ENCODE measurements around the gene MPZL2.

MPZL2 gene

DNA sequence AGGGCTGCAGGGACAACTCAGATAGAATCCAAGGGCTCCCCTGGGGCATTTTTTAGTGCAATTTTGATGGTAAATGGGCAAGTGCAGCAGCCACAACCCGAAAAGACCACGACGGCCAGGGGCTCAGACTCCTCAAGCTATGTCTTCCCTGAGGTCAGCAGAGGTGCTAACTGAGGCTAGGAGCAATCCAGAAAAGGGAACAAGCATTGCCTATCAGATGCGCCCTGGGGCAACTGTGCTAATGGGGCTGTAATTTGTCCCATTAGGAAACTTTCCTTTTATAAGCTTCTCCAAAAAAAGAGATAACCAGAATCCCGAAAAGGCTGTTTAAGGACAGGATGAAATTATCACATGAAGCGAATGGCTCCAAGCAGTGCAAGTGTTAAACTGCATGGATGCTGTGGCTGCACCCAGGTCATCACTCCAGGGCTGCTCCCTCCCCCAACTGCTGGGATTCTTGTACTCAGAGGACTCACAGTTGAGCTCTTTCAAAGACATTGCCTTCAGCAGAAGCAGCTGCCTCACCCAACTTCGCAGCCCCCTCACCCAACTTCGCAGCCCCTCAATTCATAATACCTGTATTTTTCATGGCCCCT, 37.6 kb upstream of the MPZL2 start:
- Histone ChIP-seq H3K36me3 (ENCODE audit: control insufficient read depth, insufficient read depth, low read length, severe bottlenecking) (no peaks in the 10 kb centered on the region), H3K27me3 (replicated peaks; ENCODE audit: control insufficient read depth, insufficient read depth, low read length) (peaks cover 32% of the 10 kb centered on the region), H3K9me3 (ENCODE audit: control insufficient read depth, low read length) (no peaks in the 10 kb centered on the region), H3K4me1 (ENCODE audit: control insufficient read depth, insufficient read depth, low read length) (no peaks in the 10 kb centered on the region), H3K9ac (ENCODE audit: low read length) (no peak overlapping the region), H3K4me3 (ENCODE audit: low read length) (no peak overlapping the region)
- no peak for DNase-seq (ENCODE audit: low read depth)

DNA sequence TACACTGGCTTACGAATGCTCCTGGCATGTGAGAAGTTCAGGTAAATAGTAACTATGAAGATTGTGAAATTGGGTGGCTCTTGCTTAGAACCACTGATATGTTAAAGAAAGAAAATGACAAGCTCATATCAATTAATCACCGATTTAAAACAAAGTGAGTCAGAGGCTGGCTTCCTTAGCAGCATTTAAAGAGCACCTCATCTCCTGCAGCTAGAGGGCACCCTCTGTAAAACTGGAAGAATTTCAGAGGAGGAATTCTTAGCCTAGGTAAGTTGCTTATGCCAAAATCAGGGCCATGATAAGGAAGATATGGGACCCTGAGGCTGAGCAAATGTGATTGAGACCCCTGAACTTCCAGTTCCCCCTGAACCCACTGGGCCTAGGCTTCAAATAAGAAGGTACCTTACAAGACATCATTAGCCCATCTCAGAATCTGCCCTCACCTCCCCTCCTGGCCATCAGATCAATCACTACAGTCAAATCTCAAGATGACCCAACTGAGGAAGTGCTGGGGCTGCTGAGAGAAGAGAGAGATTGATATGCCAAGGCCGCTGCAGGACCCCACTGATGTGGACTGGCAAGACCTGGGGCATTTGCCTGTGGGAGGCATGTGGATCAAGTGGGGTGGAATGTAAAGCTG, 31.8 kb upstream of the MPZL2 start:
- Histone ChIP-seq H3K9me3 (ENCODE audit: control insufficient read depth, low read length) (no peaks in the 10 kb centered on the region), H3K4me3 (ENCODE audit: low read length) (no peak overlapping the region), H3K4me1 (ENCODE audit: control insufficient read depth, insufficient read depth, low read length) (no peaks in the 10 kb centered on the region), H3K27me3 (replicated peaks; ENCODE audit: control insufficient read depth, insufficient read depth, low read length) (peaks cover 15% of the 10 kb centered on the region), H3K9ac (ENCODE audit: low read length) (no peak overlapping the region), H3K36me3 (ENCODE audit: control insufficient read depth, insufficient read depth, low read length, severe bottlenecking) (no peaks in the 10 kb centered on the region)
- DNase-seq (ENCODE audit: low read depth) = peak; percentile 15

DNA sequence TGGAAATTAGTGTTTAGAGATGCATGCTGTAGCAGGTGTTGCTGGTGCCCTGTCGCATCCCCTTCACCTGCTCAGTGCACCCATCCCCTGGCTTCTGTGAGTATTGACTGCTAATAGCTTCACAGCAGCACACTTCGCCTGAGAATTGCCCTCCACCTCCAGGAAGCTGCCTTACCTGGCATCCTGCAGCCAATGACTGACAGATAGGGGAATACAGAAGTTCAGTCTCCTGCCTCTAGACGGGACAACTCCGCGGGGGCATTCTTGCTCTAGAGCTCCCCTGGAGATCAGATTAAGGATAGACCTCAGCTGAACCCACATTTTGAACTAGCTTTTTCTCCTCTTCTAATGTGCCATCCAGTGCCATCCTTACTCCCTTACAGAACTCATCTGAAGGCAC, 31.1 kb upstream of the MPZL2 start:
- no peak overlapping the region for H3K9ac ChIP-seq (ENCODE audit: low read length)
- DNase-seq (ENCODE audit: low read depth) = no peak
- no peaks in the 10 kb centered on the region for H3K4me1 ChIP-seq (ENCODE audit: control insufficient read depth, insufficient read depth, low read length)
- H3K27me3 ChIP-seq (replicated peaks; ENCODE audit: control insufficient read depth, insufficient read depth, low read length) = peaks cover 8% of the 10 kb centered on the region
- H3K36me3 ChIP-seq (ENCODE audit: control insufficient read depth, insufficient read depth, low read length, severe bottlenecking) = no peaks in the 10 kb centered on the region
- H3K9me3 ChIP-seq (ENCODE audit: control insufficient read depth, low read length) = no peaks in the 10 kb centered on the region
- H3K4me3 ChIP-seq (ENCODE audit: low read length) = no peak overlapping the region

DNA sequence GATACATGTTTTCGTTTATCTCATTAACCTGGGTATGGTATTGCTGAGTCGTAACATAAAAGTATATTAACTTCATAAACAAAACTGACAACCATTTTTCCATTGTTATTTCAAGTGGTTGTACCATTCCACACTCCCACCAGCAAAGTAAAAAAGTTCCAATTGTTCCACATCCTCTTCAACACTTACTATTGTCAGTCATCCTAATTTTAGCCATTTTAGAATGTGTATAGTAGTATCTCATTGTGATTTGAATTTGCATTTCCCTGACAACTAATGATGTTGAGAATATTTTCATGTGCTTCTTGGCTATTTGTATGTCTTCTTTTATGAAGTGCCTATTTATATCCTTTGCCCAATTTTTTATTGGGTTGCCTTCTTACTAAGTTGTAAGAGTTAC, 30.0 kb upstream of the MPZL2 start:
- no peak overlapping the region for H3K9ac ChIP-seq (ENCODE audit: low read length)
- H3K4me1 ChIP-seq (ENCODE audit: control insufficient read depth, insufficient read depth, low read length) = no peaks in the 10 kb centered on the region
- H3K9me3 ChIP-seq (ENCODE audit: control insufficient read depth, low read length) = no peaks in the 10 kb centered on the region
- H3K4me3 ChIP-seq (ENCODE audit: low read length) = no peak overlapping the region
- no peaks in the 10 kb centered on the region for H3K36me3 ChIP-seq (ENCODE audit: control insufficient read depth, insufficient read depth, low read length, severe bottlenecking)
- peaks cover 6% of the 10 kb centered on the region for H3K27me3 ChIP-seq (replicated peaks; ENCODE audit: control insufficient read depth, insufficient read depth, low read length)
- no peak for DNase-seq (ENCODE audit: low read depth)

DNA sequence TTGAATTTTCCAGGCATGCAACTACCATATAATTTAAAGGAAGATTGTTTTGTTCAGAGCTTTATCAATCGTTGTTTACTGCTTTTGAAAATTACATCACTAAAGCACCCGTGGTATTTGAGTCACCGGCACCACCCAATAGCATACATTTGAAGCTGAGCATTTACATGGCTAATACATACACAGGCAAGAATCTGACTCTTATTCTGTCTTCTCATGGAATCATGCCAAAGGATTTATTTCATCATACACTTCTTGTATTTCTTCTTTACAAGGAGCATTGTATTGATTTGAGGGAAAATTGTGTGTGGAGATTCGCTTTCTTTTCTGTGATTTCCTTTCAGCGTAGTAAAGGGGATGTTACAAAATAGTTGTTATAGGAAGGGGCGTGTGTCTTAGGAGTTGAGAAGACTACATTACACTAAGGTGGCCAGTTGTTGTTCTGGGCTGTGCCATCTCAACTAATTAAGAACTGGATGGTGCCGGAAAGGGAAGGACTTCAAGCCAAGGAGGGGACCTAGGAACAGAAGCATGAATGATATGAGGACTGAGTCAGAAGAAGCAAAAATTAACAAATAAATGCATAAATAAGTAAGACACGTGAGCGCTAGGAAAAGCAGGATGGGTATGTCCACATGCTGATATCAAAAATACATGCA, 27.5 kb upstream of the MPZL2 start:
- H3K27me3 ChIP-seq (replicated peaks; ENCODE audit: control insufficient read depth, insufficient read depth, low read length) = peaks cover 6% of the 10 kb centered on the region
- H3K4me3 ChIP-seq (ENCODE audit: low read length) = no peak overlapping the region
- H3K36me3 ChIP-seq (ENCODE audit: control insufficient read depth, insufficient read depth, low read length, severe bottlenecking) = no peaks in the 10 kb centered on the region
- H3K9me3 ChIP-seq (ENCODE audit: control insufficient read depth, low read length) = no peaks in the 10 kb centered on the region
- peak; percentile 27 for DNase-seq (ENCODE audit: low read depth)
- no peak overlapping the region for H3K9ac ChIP-seq (ENCODE audit: low read length)
- no peaks in the 10 kb centered on the region for H3K4me1 ChIP-seq (ENCODE audit: control insufficient read depth, insufficient read depth, low read length)

DNA sequence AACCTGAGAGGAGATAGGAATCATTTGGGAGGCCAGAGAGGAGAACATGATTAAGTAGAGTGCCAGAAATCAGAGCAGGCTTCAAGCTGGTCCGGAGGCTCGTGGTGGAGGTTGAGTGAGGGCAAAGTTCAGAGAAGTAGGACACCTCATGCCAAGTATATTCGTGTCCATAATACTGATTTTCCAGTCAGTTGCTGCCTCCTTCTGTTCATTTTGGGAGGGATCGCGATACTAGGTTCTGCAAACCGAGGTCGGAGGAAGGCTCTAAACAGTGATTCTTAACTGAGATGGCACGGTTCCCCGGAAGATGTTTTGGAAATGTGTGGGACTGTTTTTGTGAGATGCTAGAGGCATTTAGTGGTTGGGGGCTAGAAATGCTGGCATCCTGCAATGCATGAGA, 26.8 kb upstream of the MPZL2 start:
- H3K9ac ChIP-seq (ENCODE audit: low read length) = no peak overlapping the region
- peak; percentile 4 for DNase-seq (ENCODE audit: low read depth)
- no peaks in the 10 kb centered on the region for H3K9me3 ChIP-seq (ENCODE audit: control insufficient read depth, low read length)
- H3K27me3 ChIP-seq (replicated peaks; ENCODE audit: control insufficient read depth, insufficient read depth, low read length) = peaks cover 6% of the 10 kb centered on the region
- no peaks in the 10 kb centered on the region for H3K4me1 ChIP-seq (ENCODE audit: control insufficient read depth, insufficient read depth, low read length)
- H3K36me3 ChIP-seq (ENCODE audit: control insufficient read depth, insufficient read depth, low read length, severe bottlenecking) = no peaks in the 10 kb centered on the region
- H3K4me3 ChIP-seq (ENCODE audit: low read length) = no peak overlapping the region

DNA sequence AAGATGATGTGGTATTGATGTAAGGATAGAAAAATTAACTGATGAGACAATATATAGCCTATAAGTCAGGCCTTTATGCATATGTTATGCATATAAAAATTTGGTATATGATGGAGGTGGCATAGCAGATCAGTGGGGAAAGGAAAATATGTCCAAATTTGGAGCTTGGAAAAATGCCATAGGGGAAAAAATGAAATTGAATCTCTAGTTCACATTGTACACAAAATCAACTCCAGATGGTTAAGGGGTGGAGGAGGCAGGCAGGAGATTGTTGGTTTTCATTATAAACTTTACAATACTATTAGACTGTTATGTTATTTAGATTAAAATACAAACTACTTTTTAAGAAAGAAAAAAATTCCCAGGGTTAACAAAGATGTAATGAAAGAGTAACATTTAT, 25.3 kb upstream of the MPZL2 start:
- H3K36me3 ChIP-seq (ENCODE audit: control insufficient read depth, insufficient read depth, low read length, severe bottlenecking) = no peaks in the 10 kb centered on the region
- no peaks in the 10 kb centered on the region for H3K9me3 ChIP-seq (ENCODE audit: control insufficient read depth, low read length)
- no peaks in the 10 kb centered on the region for H3K27me3 ChIP-seq (replicated peaks; ENCODE audit: control insufficient read depth, insufficient read depth, low read length)
- no peak overlapping the region for H3K4me3 ChIP-seq (ENCODE audit: low read length)
- H3K9ac ChIP-seq (ENCODE audit: low read length) = no peak overlapping the region
- peak; percentile 61 for DNase-seq (ENCODE audit: low read depth)
- H3K4me1 ChIP-seq (ENCODE audit: control insufficient read depth, insufficient read depth, low read length) = no peaks in the 10 kb centered on the region

DNA sequence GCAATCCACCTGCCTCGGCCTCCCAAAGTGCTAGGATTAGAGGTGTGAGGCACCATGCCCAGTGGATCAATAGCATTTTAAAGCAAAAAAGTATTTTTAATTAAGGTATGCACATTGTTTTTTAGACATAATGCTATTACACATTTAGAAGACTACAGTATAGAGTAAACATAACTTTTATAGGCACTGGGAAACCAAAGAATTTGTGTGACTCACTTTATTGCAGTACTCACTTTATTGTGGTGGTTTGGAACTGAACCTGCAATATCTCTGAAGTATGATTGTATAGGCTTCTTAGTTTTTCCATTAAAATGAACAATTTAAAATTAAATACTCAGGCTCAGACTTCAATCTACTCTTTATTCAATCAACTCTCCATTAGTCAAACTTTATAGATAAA, 22.9 kb upstream of the MPZL2 start:
- DNase-seq (ENCODE audit: low read depth) = no peak
- Histone ChIP-seq H3K36me3 (ENCODE audit: control insufficient read depth, insufficient read depth, low read length, severe bottlenecking) (no peaks in the 10 kb centered on the region), H3K27me3 (replicated peaks; ENCODE audit: control insufficient read depth, insufficient read depth, low read length) (peaks cover 13% of the 10 kb centered on the region), H3K9me3 (ENCODE audit: control insufficient read depth, low read length) (no peaks in the 10 kb centered on the region), H3K4me3 (ENCODE audit: low read length) (no peak overlapping the region), H3K4me1 (ENCODE audit: control insufficient read depth, insufficient read depth, low read length) (no peaks in the 10 kb centered on the region), H3K9ac (ENCODE audit: low read length) (no peak overlapping the region)

DNA sequence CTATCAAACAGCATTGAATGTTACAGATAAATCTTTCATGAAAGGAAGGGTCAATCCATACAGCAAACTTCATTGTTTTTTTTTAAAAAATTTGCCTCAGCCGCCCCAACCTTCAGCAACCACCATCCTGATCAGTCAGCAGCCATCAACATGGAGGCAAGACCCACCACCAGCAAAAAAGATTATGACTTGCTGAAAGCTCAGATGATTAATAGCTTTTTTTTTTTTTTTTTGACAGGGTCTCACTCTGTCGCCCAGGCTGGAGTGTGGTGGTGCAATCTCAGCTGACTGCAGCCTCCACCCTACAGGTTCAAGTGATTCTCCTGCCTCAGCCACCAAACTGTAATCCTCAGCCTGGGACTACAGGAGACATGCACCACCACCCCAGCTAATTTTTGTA, 22.4 kb upstream of the MPZL2 start:
- no peak for DNase-seq (ENCODE audit: low read depth)
- H3K4me3 ChIP-seq (ENCODE audit: low read length) = no peak overlapping the region

DNA sequence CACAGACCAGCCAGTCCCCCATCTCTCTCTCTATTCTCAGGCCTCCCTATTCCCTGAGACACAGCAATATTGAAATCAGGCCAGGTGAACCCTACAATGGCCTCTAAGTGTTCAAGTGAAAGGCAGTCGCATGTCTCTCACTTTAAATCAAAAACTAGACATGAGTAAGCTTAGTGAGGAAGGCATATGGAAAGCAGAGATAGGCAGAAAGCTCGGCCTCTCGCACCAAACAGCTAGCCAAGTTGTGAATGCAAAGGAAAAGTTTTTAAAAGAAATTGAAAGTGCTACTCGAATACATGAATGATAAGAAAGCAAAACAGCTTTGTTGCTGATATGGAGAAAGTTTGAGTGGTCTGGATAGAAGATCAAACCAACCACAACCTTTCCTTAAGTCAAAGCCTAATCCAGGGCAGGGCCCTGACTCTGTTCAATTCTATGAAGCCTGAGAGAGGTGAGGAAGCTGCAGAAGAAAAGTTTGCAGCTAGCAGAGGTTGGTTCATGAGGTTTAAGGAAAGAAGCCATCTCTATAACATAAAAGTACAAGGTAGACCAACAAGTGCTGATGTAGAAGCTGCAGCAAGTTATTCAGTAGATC, 19.8 kb upstream of the MPZL2 start:
- Histone ChIP-seq H3K36me3 (ENCODE audit: control insufficient read depth, insufficient read depth, low read length, severe bottlenecking) (no peaks in the 10 kb centered on the region), H3K4me3 (ENCODE audit: low read length) (no peak overlapping the region), H3K4me1 (ENCODE audit: control insufficient read depth, insufficient read depth, low read length) (no peaks in the 10 kb centered on the region), H3K9ac (ENCODE audit: low read length) (no peak overlapping the region), H3K27me3 (replicated peaks; ENCODE audit: control insufficient read depth, insufficient read depth, low read length) (peaks cover 13% of the 10 kb centered on the region), H3K9me3 (ENCODE audit: control insufficient read depth, low read length) (no peaks in the 10 kb centered on the region)
- no peak for DNase-seq (ENCODE audit: low read depth)

More for the DNA sequence above, 22.4 kb upstream of the MPZL2 start:
- Histone ChIP-seq H3K9me3 (ENCODE audit: control insufficient read depth, low read length) (no peaks in the 10 kb centered on the region), H3K27me3 (replicated peaks; ENCODE audit: control insufficient read depth, insufficient read depth, low read length) (peaks cover 13% of the 10 kb centered on the region), H3K9ac (ENCODE audit: low read length) (no peak overlapping the region), H3K4me1 (ENCODE audit: control insufficient read depth, insufficient read depth, low read length) (no peaks in the 10 kb centered on the region), H3K36me3 (ENCODE audit: control insufficient read depth, insufficient read depth, low read length, severe bottlenecking) (no peaks in the 10 kb centered on the region)

DNA sequence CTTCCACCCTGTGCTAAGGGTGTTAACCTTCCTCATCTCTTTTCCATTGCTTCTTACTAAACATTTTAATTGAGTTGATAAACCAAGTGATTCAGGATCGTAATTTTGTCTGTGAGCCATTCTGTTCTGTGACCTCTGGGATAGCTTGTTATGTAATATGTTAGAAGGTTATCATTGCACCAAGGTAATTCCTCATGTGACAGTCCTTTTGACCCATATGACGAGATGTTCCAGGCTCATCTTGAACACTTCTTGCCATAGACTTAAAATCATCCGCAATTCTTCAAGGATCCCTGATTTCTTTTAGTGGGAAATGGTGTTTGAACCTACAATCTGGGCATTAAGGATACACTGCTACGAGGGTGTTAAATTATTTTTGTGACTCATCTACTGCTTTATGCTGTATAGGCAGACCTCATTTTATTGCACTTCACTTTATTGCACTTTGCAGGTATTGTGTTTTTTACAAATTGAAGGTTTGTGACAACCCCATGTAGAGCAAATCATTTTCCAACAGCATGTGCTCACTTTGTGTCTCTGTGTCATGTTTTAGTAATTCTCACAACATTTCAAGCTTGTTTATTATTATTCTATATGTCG, 19.0 kb upstream of the MPZL2 start:
- Histone ChIP-seq H3K4me3 (ENCODE audit: low read length) (no peak overlapping the region), H3K27me3 (replicated peaks; ENCODE audit: control insufficient read depth, insufficient read depth, low read length) (peaks cover 13% of the 10 kb centered on the region), H3K9me3 (ENCODE audit: control insufficient read depth, low read length) (no peaks in the 10 kb centered on the region), H3K9ac (ENCODE audit: low read length) (no peak overlapping the region), H3K36me3 (ENCODE audit: control insufficient read depth, insufficient read depth, low read length, severe bottlenecking) (no peaks in the 10 kb centered on the region), H3K4me1 (ENCODE audit: control insufficient read depth, insufficient read depth, low read length) (no peaks in the 10 kb centered on the region)
- DNase-seq (ENCODE audit: low read depth) = no peak

Measured in adipocyte (in vitro differentiated cells).